Measurements from ENCODE around the gene WDFY4.

The WDFY4 gene

DNA sequence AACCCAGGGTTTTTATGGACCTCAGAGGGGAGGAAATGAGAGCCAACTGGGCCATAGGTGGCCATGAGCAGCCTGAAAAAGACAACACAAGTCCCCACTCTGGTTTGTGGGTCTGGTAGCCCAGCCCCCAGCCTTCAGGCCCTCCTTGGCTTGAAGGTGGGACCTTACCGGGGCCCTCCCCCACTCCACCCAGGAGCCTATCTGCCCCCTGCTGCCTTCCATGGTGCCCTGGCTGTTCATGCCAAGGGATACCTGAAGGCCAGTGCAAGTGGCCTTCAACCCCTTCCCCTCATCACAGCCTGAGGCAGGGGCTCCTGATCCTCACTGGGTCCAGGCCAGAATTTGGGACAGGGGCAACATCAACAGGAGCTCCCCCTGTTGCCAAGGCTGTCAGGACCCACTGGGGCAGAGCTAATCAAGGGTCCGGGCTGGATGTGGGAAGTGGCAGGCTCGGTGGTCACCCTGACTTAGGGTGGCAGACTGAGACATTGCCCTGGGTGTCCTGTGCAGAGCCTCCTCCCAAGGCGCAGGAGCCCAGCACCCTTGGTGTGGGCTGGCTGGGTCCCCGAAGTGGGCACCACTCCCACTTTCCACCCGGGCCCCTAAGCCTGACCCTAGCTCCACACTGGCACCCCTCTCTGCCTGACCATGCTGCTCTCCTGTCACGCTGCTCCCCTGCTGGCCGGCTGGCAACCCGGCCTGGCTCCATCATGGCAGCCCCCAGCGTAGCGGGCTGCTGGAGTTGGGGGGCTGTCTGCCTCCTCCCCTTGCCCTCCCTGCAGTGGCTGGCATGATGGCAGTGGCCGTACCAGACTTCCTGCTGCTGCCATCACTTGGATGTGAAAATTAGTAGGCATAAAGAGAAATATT, 6.4 kb downstream of the WDFY4 start:
- DNase-seq: no peak

DNA sequence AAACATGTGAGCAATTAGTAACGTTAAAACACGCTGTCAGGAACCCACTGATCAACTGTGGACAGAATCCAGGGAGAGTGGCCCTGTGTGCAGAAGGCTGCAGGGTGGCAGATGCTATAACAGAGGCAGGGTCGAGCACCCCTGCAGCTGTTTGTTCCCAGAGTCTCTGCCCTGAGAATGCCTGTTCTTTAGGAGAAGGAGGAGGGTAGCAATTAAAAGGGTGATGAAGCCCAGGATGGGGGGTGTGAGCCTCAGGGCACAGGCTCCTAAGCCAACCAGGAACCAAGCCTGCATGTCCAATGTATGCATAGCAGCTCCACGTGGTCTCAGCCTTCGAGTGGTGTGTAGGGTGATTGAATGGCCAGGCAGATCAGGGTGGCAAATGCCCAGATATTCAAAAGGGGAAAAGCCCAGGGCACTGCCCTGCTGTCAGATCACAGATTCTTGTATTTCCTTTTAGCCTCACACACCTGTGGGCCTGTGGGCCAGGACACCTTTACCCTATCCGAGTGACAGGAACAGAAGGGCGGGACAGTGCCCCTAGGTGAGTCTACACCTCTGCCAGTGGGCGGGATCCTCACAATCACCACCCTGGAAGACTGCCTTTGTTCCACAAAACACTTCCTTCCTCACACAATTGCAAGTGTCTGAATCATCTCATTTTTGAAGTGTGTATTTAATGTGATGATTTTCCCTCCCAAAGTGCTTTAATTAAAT, 7.3 kb downstream of the WDFY4 start:
- DNase-seq: no peak

- DNase-seq: no peak
These were observed 8.1 kb downstream of the WDFY4 start for GRCh38 chr10:48692748-48693147.

DNA sequence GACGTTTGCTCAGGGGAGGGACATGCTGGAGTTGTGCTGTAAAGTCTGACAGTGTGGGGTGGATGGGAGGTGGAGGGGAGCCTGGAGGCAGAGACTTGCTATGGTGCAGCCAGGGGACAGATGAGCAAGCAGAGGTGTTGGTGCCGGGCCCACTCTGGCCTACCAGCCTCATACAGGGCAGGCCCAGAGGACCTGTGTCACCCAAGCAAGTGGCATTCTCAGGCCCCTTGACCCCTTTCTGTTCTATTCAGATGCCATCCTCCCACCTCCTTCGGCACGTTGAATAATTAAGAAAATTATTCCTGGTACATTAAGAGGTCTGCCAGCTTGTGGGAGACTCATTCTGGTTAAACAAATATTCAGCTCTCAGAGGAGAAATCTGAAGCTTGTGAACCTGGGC, 8.5 kb downstream of the WDFY4 start:
- DNase-seq: no peak

- DNase-seq: no peak
These were observed 9.8 kb downstream of the WDFY4 start for GRCh38 chr10:48694371-48695030.

DNA sequence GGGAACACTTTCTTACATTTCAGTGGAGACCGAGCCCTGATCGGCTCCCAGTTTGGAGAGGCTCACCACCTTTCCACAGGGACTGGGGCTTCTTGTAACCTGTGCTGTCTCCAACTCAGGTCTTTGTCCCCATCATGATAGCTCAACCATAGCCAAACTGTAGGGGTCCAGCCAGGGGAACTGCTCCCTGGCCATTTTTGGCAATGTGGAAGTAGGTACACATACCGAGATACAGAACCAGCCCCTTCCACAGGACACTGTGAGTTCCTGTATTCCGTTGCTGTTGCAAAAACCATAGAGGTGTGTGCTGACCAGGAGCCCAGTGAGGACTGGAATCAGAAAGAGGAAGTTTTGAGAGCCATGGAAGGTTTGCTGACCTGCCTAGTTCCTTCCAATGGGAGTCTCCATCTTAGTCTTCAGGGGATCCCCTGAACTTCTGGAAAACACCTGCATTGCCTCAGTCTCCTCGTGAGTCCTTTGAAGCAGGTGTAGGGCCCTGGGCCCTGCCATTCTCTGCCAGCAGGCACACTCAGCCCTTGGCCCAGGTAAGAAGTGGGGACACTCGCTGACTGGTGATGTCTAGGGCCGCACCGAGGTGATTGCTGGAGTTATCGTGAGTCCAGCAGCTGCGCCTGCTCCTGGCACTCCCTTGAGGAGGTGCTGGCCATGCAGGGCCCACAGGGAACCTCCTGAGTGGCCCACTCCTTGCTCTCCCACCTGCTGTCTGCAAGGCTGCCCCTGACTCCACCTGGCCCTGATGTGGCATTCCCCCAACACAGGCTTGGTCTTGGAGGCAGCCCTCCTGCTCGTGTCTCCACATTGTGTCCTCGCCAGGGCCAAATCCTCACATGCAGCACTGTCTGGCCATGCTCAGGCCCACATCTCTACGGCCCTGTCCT, 11.2 kb downstream of the WDFY4 start:
- no peak for DNase-seq

- no peak for DNase-seq
These were observed 11.8 kb downstream of the WDFY4 start for GRCh38 chr10:48696535-48696873.

- no peak for DNase-seq
These were observed 12.4 kb downstream of the WDFY4 start for GRCh38 chr10:48697091-48697490.

GRCh38 chr10:48697821-48698764, 13.4 kb downstream of the WDFY4 start:
- no peak for DNase-seq

- no peak for DNase-seq
These were observed 14.4 kb downstream of the WDFY4 start for GRCh38 chr10:48699011-48699627.

GRCh38 chr10:48700071-48700470, 15.4 kb downstream of the WDFY4 start:
- no peak for DNase-seq

GRCh38 chr10:48700493-48700892, 15.8 kb downstream of the WDFY4 start:
- no peak for DNase-seq

DNA sequence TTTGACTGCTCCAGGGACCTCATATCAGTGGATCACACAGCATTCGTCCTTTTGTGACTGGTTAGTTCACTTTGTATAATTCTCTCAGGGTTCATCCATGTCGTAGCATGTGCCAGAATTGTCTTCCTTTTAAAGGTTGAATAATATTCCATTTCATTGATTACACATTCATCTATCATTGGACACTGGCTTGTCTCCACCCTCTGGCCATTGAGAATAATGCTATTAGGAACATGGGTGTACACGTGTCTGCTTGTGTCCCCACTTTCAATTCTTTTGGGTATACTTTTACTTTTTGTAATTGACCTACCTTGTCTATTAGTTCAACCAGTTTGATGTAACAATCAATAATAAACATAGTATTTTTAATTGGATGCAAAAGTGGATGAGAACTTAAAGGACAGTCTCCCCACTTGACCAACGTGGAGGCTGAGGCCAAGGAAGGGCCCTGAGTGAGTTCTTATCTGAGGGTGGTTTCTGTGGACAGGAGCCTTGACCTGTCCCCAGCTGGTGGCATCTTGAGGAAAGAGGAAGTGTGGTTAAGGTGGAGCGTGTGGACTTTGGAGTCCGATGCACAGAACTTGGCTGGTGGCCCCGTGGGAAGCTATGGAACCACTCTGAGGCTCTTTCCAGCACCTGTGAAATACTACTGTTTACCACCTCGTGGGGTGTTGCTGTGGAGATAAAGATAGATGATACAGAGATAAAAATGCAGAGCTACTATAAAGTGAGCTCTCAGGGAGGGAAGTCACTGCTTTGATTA, 16.6 kb downstream of the WDFY4 start:
- DNase-seq: no peak

DNA sequence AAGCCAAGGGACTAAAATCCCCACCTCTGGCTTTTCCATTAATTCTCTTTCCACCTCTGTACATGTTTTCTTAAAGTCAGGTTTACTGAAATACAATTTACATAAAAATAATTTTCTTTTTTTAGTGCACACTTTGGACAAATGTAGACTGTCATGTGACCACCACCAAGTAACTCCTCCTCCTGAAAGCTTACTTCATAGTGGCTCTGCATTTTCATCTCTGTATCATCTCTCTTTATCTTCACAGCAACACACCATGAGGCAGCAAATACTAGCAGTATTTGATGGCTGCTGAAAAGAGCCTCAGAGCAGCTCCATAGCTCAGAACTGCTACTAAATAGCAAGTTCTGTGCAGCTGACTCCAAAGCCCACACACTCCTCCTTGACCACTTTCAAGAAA, 17.3 kb downstream of the WDFY4 start:
- DNase-seq: no peak

- no peak for DNase-seq
These were observed 19.0 kb downstream of the WDFY4 start for GRCh38 chr10:48703531-48704122.

GRCh38 chr10:48704156-48704555, 19.5 kb downstream of the WDFY4 start:
- DNase-seq: no peak

- DNase-seq: no peak
These were observed 20.8 kb downstream of the WDFY4 start for GRCh38 chr10:48705401-48705938.

GRCh38 chr10:48707472-48707871, 22.8 kb downstream of the WDFY4 start:
- no peak for DNase-seq

GRCh38 chr10:48708144-48708543, 23.5 kb downstream of the WDFY4 start:
- no peak for DNase-seq
